A673 (cell line): Measurements from ENCODE around the gene SMARCC1. TPM values are rescaled to one million over a fixed set of nuclear protein-coding genes. Genes with fewer than 3 reads are reported as not detected.

Experiments used
- BruUV-seq: library from RNA; stranded (reverse); fragments of 400-500 nt; replicated peaks from 2 replicates; lab custom pipeline; 2021; lab: Mats Ljungman, UMichigan
- CTCF ChIA-PET: fragments of 300-600 bp; sonication (Branson Sonifier 250); formaldehyde crosslinking; loops from one replicate; lab custom pipeline; 2022; ENCODE audit warnings: antibody characterized with exemption; lab: Charles Lee
- POLR2A ChIA-PET: fragments of 300-600 bp; sonication (Branson Sonifier 250); formaldehyde crosslinking; loops from one replicate; lab custom pipeline; 2022; ENCODE audit warnings: antibody characterized with exemption; ENCODE audit not compliant: low non-redundant PET; lab: Charles Lee
- DNase-seq: peaks from one replicate; pipeline ENCODE4 v3.0.0-alpha.2; 2015; ENCODE audit warnings: low spot score
- H3K27ac ChIP-seq: fragments of 200-600 bp; sonication (generic); 2 replicates; pipeline ENCODE4 v1.5.1; 2016; ENCODE audit warnings: mixed run types, low read depth, mild to moderate bottlenecking, mixed read lengths, antibody characterized with exemption, low read length; ENCODE audit not compliant: poor library complexity, severe bottlenecking
- H3K27me3 ChIP-seq: fragments of 200-600 bp; sonication (generic); replicated peaks from 2 replicates; pipeline ENCODE4 v1.6.1; 2017; ENCODE audit warnings: mixed run types, low read depth, mild to moderate bottlenecking, mixed read lengths, antibody characterized with exemption, low read length; ENCODE audit not compliant: insufficient read depth, poor library complexity
- H3K36me3 ChIP-seq: fragments of 200-600 bp; sonication (generic); 2 replicates; pipeline ENCODE4 v1.6.1; 2016; ENCODE audit warnings: mixed run types, mild to moderate bottlenecking, mixed read lengths, antibody characterized with exemption, low read length; ENCODE audit not compliant: insufficient read depth, poor library complexity, severe bottlenecking
- H3K4me1 ChIP-seq: fragments of 200-600 bp; sonication (generic); 2 replicates; pipeline ENCODE4 v1.6.1; 2017; ENCODE audit warnings: mixed run types, mild to moderate bottlenecking, mixed read lengths, antibody characterized with exemption, low read length; ENCODE audit not compliant: insufficient read depth, poor library complexity, severe bottlenecking
- H3K4me3 ChIP-seq: fragments of 200-600 bp; sonication (generic); 2 replicates; pipeline ENCODE4 v1.5.1; 2016; ENCODE audit warnings: low read depth, mixed run types, mild to moderate bottlenecking, mixed read lengths, low read length; ENCODE audit not compliant: poor library complexity, severe bottlenecking
- H3K9me3 ChIP-seq: fragments of 200-600 bp; sonication (generic); 2 replicates; pipeline ENCODE4 v1.6.1; 2016; ENCODE audit warnings: mixed run types, low read depth, mild to moderate bottlenecking, mixed read lengths, antibody characterized with exemption, low read length; ENCODE audit not compliant: poor library complexity, severe bottlenecking
- CTCF ChIP-seq: fragments of 300-800, 200-600 bp; sonication (generic); conservative IDR thresholded peaks from 2 replicates; pipeline ENCODE4 v1.5.1; 2017; ENCODE audit warnings: low read depth, mild to moderate bottlenecking, antibody characterized with exemption, low read length, moderate library complexity, mixed read lengths
- EZH2 ChIP-seq: fragments of 200-600 bp; sonication (generic); IDR thresholded peaks from 2 replicates; pipeline ENCODE4 v1.6.1; 2017; ENCODE audit warnings: borderline replicate concordance, low read depth, mild to moderate bottlenecking, mixed read lengths, antibody characterized with exemption, low read length; ENCODE audit not compliant: poor library complexity, severe bottlenecking
- intact Hi-C: fragments of 100-400 bp; cut with micrococcal nuclease; formaldehyde crosslinking; loops from one replicate; pipeline ENCODE4 v1.10.0; 2022; ENCODE audit not compliant: unreplicated experiment
- total RNA-seq: library from RNA; stranded (reverse); gene quantifications from 2 replicates; pipeline ENCODE4 v1.2.3, GENCODE V29; 2021

Gene SMARCC1
- total RNA-seq, 1 experiment from 2014 or later: 126 TPM

- Histone ChIP-seq H3K9me3 (no peaks in the 10 kb centered on the region), H3K36me3 (no peaks in the 10 kb centered on the region), H3K4me3 (no peak overlapping the region), H3K4me1 (no peaks in the 10 kb centered on the region), H3K27me3 (no peaks in the 10 kb centered on the region), H3K27ac (no peak overlapping the region)
- intact Hi-C loops: no loop called here
- CTCF ChIA-PET: no interaction called here
- TF ChIP-seq EZH2: no peak
- TF ChIP-seq CTCF: no peak
- DNase-seq: peak; percentile 33
- BruUV-seq: no TSS peak
- POLR2A ChIA-PET: no interaction called here
Observed at GRCh38 chr3:47791193-47791855, 9.6 kb upstream of the SMARCC1 start.

- H3K27ac ChIP-seq: no peak overlapping the region
- no peak for DNase-seq
- ChIA-PET CTCF (no interaction called here), POLR2A (no interaction called here)
- intact Hi-C loops: no loop called here
- no peaks in the 10 kb centered on the region for H3K27me3 ChIP-seq
- H3K36me3 ChIP-seq: no peaks in the 10 kb centered on the region
- H3K4me3 ChIP-seq: no peak overlapping the region
- H3K4me1 ChIP-seq: no peaks in the 10 kb centered on the region
- H3K9me3 ChIP-seq: no peaks in the 10 kb centered on the region
- TF ChIP-seq EZH2: no peak
- no peak for TF ChIP-seq CTCF
- no TSS peak for BruUV-seq
Observed at GRCh38 chr3:47783673-47784072, 2.0 kb upstream of the SMARCC1 start.

GRCh38 chr3:47782446-47783308, 984 bp upstream of the SMARCC1 start:
- Histone ChIP-seq H3K9me3 (no peaks in the 10 kb centered on the region), H3K4me1 (no peaks in the 10 kb centered on the region), H3K4me3 (peak overlapping the region; percentile 75), H3K27ac (peak overlapping the region; percentile 93), H3K36me3 (no peaks in the 10 kb centered on the region), H3K27me3 (no peaks in the 10 kb centered on the region)
- CTCF ChIA-PET: no interaction called here
- BruUV-seq: no TSS peak
- no peak for DNase-seq
- TF ChIP-seq EZH2 (no peak), CTCF (no peak)
- intact Hi-C loops: no loop called here
- POLR2A ChIA-PET: no interaction called here
